ENCODE measurements around the gene CCT8. TPM values are rescaled to one million over a fixed set of nuclear protein-coding genes. Genes with fewer than 3 reads are reported as not detected.
A peak's percentile ranks its signal among the peaks of the same experiment; 100 is the strongest.

Gene CCT8
- total and polyA plus RNA-seq, 2 of the 8 experiments (the other 6 are each of a cell fraction or from before 2014, with no cell fraction given): 151 to 319 TPM

DNA sequence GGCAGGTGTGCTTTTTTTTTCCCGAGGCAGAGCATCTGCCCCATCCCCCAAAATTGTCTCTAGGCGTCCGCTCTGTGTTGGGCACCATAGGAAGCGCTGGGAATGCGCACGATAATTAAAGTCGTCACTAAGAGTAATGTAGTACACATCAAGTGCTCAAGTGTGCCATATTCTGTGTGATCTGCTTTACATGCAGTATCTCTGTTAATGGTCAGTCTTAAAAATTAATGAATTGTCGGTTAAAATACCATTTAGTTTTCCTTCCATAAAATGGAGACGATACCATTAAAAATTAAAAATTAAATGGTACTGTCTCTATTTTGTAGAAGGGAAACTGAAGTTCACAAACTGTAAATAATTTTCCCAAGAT lies 544 bp upstream of the CCT8 start:
- peak overlapping the region; percentile 84 for H3K27ac ChIP-seq (ENCODE audit: low read depth, low read length)
- no peak for FAIRE-seq

More for the DNA sequence above, 544 bp upstream of the CCT8 start:
- peaks cover 7 to 11% of the 10 kb centered on the region in 2 experiments for H4K20me1 ChIP-seq (replicated peaks in 1 of 2; ENCODE audit: control insufficient read depth in 1 of 2, insufficient read depth in 2 of 2, low read length in 2 of 2)
- H3K4me1 ChIP-seq (replicated peaks in 1 of 4; ENCODE audit: control insufficient read depth in 3 of 4, insufficient read depth in 4 of 4, low read length in 3 of 4): peaks cover 0 to 5% (median 0%) of the 10 kb centered on the region in 4 experiments; a peak in 2 of 7 replicates
- no peak overlapping the region for H3K23ac ChIP-seq (ENCODE audit: insufficient read length)
- H3K56ac ChIP-seq (replicated peaks; ENCODE audit: insufficient read length, low read depth, low read length): peak overlapping the region; percentile 88
- H4K5ac ChIP-seq (ENCODE audit: insufficient read length, low read depth, low read length): peak overlapping the region; percentile 94
- no peaks in the 10 kb centered on the region for H3K27me3 ChIP-seq (replicated peaks in 1 of 4; ENCODE audit: control insufficient read depth in 3 of 4, extremely low read depth in 1 of 4, insufficient read depth in 3 of 4, low read length in 3 of 4)
- peak overlapping the region; percentile 77 to 97 (median 88) for H3K4me3 ChIP-seq (ENCODE audit: extremely low read depth in 1 of 4, insufficient read depth in 2 of 4, low read depth in 3 of 4, low read length in 4 of 4)
- ChIA-PET POLR2A (ENCODE audit: partially characterized antibody) (interaction anchor here (0.6 to 3.3 kb wide), 13 partner anchors 8 to 303 kb away, joined by 3 to 37 read pairs (median 4); no protein-coding TSS in a partner anchor), CTCF (ENCODE audit: partially characterized antibody) (interaction anchor here (0.8 to 2.1 kb wide), 3 partner anchors 88 to 297 kb away, joined by 3 to 5 read pairs (median 5); no protein-coding TSS in a partner anchor)
- no peak for DNase-seq (ENCODE audit: low read depth in 1 of 2, low spot score in 2 of 2)
- H3K18ac ChIP-seq (ENCODE audit: extremely low read depth, low read length): peak overlapping the region; percentile 85; the same call in 1 of the 2 replicates
- H4K8ac ChIP-seq (ENCODE audit: extremely low read depth, insufficient read depth, low read length): peak overlapping the region; percentile 68; the same call in 1 of the 2 replicates
- no peak overlapping the region for H3K14ac ChIP-seq (ENCODE audit: insufficient read length)
- H3K4me2 ChIP-seq (ENCODE audit: insufficient read depth in 1 of 2, low read depth in 2 of 2, low read length in 2 of 2): peak overlapping the region; percentile 70 to 73
- H3K79me2 ChIP-seq (ENCODE audit: control insufficient read depth in 1 of 2, insufficient read depth in 2 of 2, low read length in 2 of 2): peaks cover 27 to 45% of the 10 kb centered on the region in 2 experiments
- 18% methylated on average over 9 of the region's 9 CpGs; no CpG with 5 or more reads in 1 of the 2 experiments for WGBS, 2 experiments (ENCODE audit: extremely low coverage in 1 of 2, insufficient coverage in 1 of 2, insufficient read length in 1 of 2, insufficient replicate concordance in 2 of 2, low coverage in 1 of 2, low lambda C conversion rate in 2 of 2, missing lambda C conversion rate in 1 of 2)
- no peak overlapping the region for H2BK15ac ChIP-seq (ENCODE audit: low read length)
- no peaks in the 10 kb centered on the region; a peak in 1 of 4 replicates for H3K9me3 ChIP-seq (ENCODE audit: insufficient read depth in 2 of 2, low read depth in 1 of 2, low read length in 1 of 2)
- peak overlapping the region; percentile 86 for H4K91ac ChIP-seq (replicated peaks; ENCODE audit: insufficient read length, low read length)
- H3K9ac ChIP-seq (replicated peaks in 1 of 4; ENCODE audit: extremely low read depth in 1 of 4, low read depth in 3 of 4, low read length in 3 of 4): peak overlapping the region; percentile 71 to 97 (median 91)
- H2BK5ac ChIP-seq (ENCODE audit: low read depth, low read length): peak overlapping the region; percentile 67
- peaks cover 0 to 13% (median 4%) of the 10 kb centered on the region in 4 experiments; a peak in 4 of 8 replicates for H3K36me3 ChIP-seq (ENCODE audit: control insufficient read depth in 2 of 4, insufficient read depth in 4 of 4, low read length in 3 of 4)
- peaks cover 7% of the 10 kb centered on the region; the same call in 1 of the 2 replicates for H3K23me2 ChIP-seq (ENCODE audit: low read depth, low read length)
- peak overlapping the region; percentile 52; the same call in 1 of the 2 replicates for H2BK12ac ChIP-seq (ENCODE audit: low read depth, low read length)
- TF ChIP-seq POLR2AphosphoS5 (IDR thresholded peaks at IDR 0.05; ENCODE audit: low read depth, low read length): no peak
- TF ChIP-seq EGR1 (IDR thresholded peaks at IDR 0.05; ENCODE audit: borderline replicate concordance, low read depth, low read length): no peak
- TF ChIP-seq GTF2F1 (IDR thresholded peaks at IDR 0.05; ENCODE audit: borderline replicate concordance, low read depth, low read length): no peak
- TF ChIP-seq FOSL1 (IDR thresholded peaks at IDR 0.05; ENCODE audit: insufficient read depth, low read depth, low read length): no peak
- TF ChIP-seq, protein P1, sequence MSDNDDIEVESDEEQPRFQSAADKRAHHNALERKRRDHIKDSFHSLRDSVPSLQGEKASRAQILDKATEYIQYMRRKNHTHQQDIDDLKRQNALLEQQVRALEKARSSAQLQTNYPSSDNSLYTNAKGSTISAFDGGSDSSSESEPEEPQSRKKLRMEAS (IDR thresholded peaks at IDR 0.05): no peak
- TF ChIP-seq KDM4A (IDR thresholded peaks at IDR 0.05; ENCODE audit: low read depth, low read length, severe bottlenecking): peak; percentile 28
- 0 out of 2 replicates have a peak, but pooled peaks cover 3% of the 10 kb centered on the region for H3K79me1 ChIP-seq (ENCODE audit: low read depth, low read length)
- H2BK20ac ChIP-seq (ENCODE audit: low read length): no peak overlapping the region
- H3K4ac ChIP-seq (replicated peaks; ENCODE audit: insufficient read length, low read depth, low read length): no peak overlapping the region
- H2AFZ ChIP-seq (ENCODE audit: low read length): peak overlapping the region; percentile 99
- H2AK5ac ChIP-seq (ENCODE audit: low read depth, low read length): no peak overlapping the region
- H2BK120ac ChIP-seq (replicated peaks; ENCODE audit: low read depth, low read length): peak overlapping the region; percentile 57
